Stimulated activated CD4-positive, alpha-beta T cell treated with anti-CD3 and anti-CD28 coated beads, Interleukin-12 subunit alpha, Interleukin-12 subunit beta, amount 100 ng/mL, for 48 hours (primary cell): ENCODE measurements around the gene L3MBTL3.
"Not testable (repeated sequence)": the region's sequence is repeated elsewhere in the genome, so short reads cannot be mapped to it uniquely, and the experiment has no call there.

Source experiments
- DNase-seq, 3 donors: peaks; one replicate each; pipeline ENCODE4 v3.0.0-alpha.2; 2020; ENCODE audit warnings: low read depth in 2 of 3, low spot score in 1 of 3

The L3MBTL3 gene

GRCh38 chr6:130134582-130134981, 116.2 kb downstream of the L3MBTL3 start:
- DNase-seq: no peak

- no peak for DNase-seq
Measured at GRCh38 chr6:130136798-130137197, 118.4 kb downstream of the L3MBTL3 start.

GRCh38 chr6:130138116-130138908, 119.9 kb downstream of the L3MBTL3 start:
- no peak for DNase-seq

- DNase-seq: no peak
Measured at GRCh38 chr6:130138909-130139242, 120.5 kb downstream of the L3MBTL3 start.

GRCh38 chr6:130140084-130140483, 121.7 kb downstream of the L3MBTL3 start:
- no peak for DNase-seq

GRCh38 chr6:130143709-130144108, 125.3 kb downstream of the L3MBTL3 start:
- DNase-seq: no peak

- no peak for DNase-seq
Measured at GRCh38 chr6:130147111-130147510, 128.7 kb downstream of the L3MBTL3 start.

- DNase-seq: no peak
Measured at GRCh38 chr6:130148181-130148580, 129.8 kb downstream of the L3MBTL3 start.

GRCh38 chr6:130149016-130149415, 130.6 kb downstream of the L3MBTL3 start:
- not testable (repeated sequence) for DNase-seq

GRCh38 chr6:130150906-130151305, 132.5 kb downstream of the L3MBTL3 start:
- DNase-seq: no peak

- DNase-seq: no peak
Measured at GRCh38 chr6:130152908-130153510, 134.6 kb downstream of the L3MBTL3 start.

- no peak for DNase-seq
Measured at GRCh38 chr6:130156908-130157307, 138.5 kb downstream of the L3MBTL3 start.

GRCh38 chr6:130158056-130158455, 139.7 kb downstream of the L3MBTL3 start:
- no peak for DNase-seq

GRCh38 chr6:130158548-130158947, 140.2 kb downstream of the L3MBTL3 start:
- DNase-seq: no peak

GRCh38 chr6:130159956-130160355, 141.6 kb downstream of the L3MBTL3 start:
- no peak for DNase-seq

GRCh38 chr6:130161683-130162404, 143.5 kb downstream of the L3MBTL3 start:
- DNase-seq: no peak

- DNase-seq: no peak
Measured at GRCh38 chr6:130162421-130162820, 144.0 kb downstream of the L3MBTL3 start.

GRCh38 chr6:130163266-130163665, 144.9 kb downstream of the L3MBTL3 start:
- DNase-seq: no peak

GRCh38 chr6:130164251-130164650, 145.9 kb downstream of the L3MBTL3 start:
- no peak for DNase-seq

- no peak for DNase-seq
Measured at GRCh38 chr6:130167655-130168054, 149.3 kb downstream of the L3MBTL3 start.

GRCh38 chr6:130170160-130170559, 151.8 kb downstream of the L3MBTL3 start:
- DNase-seq: not testable (repeated sequence)

- not testable (repeated sequence) for DNase-seq
Measured at GRCh38 chr6:130173377-130174004, 155.1 kb downstream of the L3MBTL3 start.
